GM12892 (cell line): ENCODE data around the gene LAG3.

Experiments used
- POLR2A ChIP-seq: IDR thresholded peaks from 2 replicates; pipeline ENCODE4 v1.6.1; 2011; ENCODE audit warnings: low read depth, low read length, control low read depth
- POLR2AphosphoS5 ChIP-seq: IDR thresholded peaks from 2 replicates; pipeline ENCODE4 v1.6.1; 2011; ENCODE audit warnings: low read depth, low read length, control low read depth

DNA sequence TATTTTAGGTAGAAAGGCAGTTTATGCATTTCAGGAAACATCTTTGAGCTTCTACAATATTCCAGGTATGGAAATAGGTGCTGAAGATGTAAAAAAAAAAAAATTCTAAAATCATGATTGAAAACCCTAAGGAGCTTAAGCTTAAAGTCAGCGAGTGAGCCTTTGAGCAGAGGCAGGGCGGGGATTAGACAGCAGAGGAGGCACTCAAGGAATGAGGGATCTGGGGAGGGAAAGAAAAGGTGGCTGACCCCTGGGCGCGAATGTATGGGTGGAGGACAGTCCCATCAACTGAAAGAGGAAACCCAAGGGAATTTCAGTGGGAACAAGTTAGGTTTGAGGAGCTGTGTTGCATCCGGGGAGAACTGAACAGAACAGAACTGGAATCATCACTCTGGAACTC is 12.6 kb upstream of the LAG3 start:
- TF ChIP-seq POLR2A (no peak), POLR2AphosphoS5 (no peak)
